Activated CD8-positive, alpha-beta memory T cell treated with anti-CD3 and anti-CD28 coated beads for 36 hours (primary cell): Measurements from ENCODE around the gene VTI1A. TPM values are rescaled to one million over a fixed set of nuclear protein-coding genes. Genes with fewer than 3 reads are reported as not detected.

Source experiments
- CTCF ChIA-PET: fragments of 350-600 bp; sonication (Branson Sonifier 250); formaldehyde crosslinking; loops from one replicate; lab custom pipeline; 2021; ENCODE audit warnings: antibody characterized with exemption; lab: Charles Lee
- POLR2A ChIA-PET: fragments of 350-600 bp; sonication (Branson Sonifier 250); formaldehyde crosslinking; loops from one replicate; lab custom pipeline; 2021; ENCODE audit warnings: antibody characterized with exemption; lab: Charles Lee
- total RNA-seq, 2 experiments: library from RNA; stranded (reverse); gene quantifications; one replicate each; pipeline ENCODE4 v1.2.3, GENCODE V29; 2021

Gene VTI1A
- total RNA-seq, 2 experiments from 2014 or later, result 35.5 to 37.8 TPM

GRCh38 chr10:112823007-112823406 is 376.0 kb downstream of the VTI1A start:
- CTCF ChIA-PET, result no interaction called here

GRCh38 chr10:112823604-112824003 is 376.6 kb downstream of the VTI1A start:
- ChIA-PET CTCF (no interaction called here), POLR2A (no interaction called here)

More at GRCh38 chr10:112823007-112823406, 376.0 kb downstream of the VTI1A start:
- POLR2A ChIA-PET, result no interaction called here

- ChIA-PET CTCF (no interaction called here), POLR2A (no interaction called here)
Observed at GRCh38 chr10:112826018-112826697, 379.1 kb downstream of the VTI1A start.

GRCh38 chr10:112827086-112827485 is 380.1 kb downstream of the VTI1A start:
- ChIA-PET POLR2A (no interaction called here), CTCF (no interaction called here)

- POLR2A ChIA-PET, result no interaction called here
- CTCF ChIA-PET, result no interaction called here
Observed at GRCh38 chr10:112827951-112828350, 380.9 kb downstream of the VTI1A start.

- POLR2A ChIA-PET, result no interaction called here
- CTCF ChIA-PET, result no interaction called here
Observed at GRCh38 chr10:112831859-112832258, 384.8 kb downstream of the VTI1A start.

- POLR2A ChIA-PET, result no interaction called here
- CTCF ChIA-PET, result interaction anchor here (0.5 kb wide), 1 partner anchor 1520 kb away, joined by 4 read pairs; no protein-coding TSS in a partner anchor
Observed at GRCh38 chr10:112832361-112832878, 385.4 kb downstream of the VTI1A start.

GRCh38 chr10:112832959-112833358 is 385.9 kb downstream of the VTI1A start:
- ChIA-PET POLR2A (no interaction called here), CTCF (no interaction called here)

- CTCF ChIA-PET, result no interaction called here
- POLR2A ChIA-PET, result no interaction called here
Observed at GRCh38 chr10:112834751-112835181, 387.8 kb downstream of the VTI1A start.

- ChIA-PET POLR2A (no interaction called here), CTCF (no interaction called here)
Observed at GRCh38 chr10:112835217-112835715, 388.3 kb downstream of the VTI1A start.

- POLR2A ChIA-PET, result no interaction called here
Observed at GRCh38 chr10:112835944-112836451, 389.0 kb downstream of the VTI1A start.

GRCh38 chr10:112838784-112839481 is 391.9 kb downstream of the VTI1A start:
- CTCF ChIA-PET, result no interaction called here

More at GRCh38 chr10:112835944-112836451, 389.0 kb downstream of the VTI1A start:
- CTCF ChIA-PET, result no interaction called here

GRCh38 chr10:112839928-112840654 is 393.1 kb downstream of the VTI1A start:
- ChIA-PET CTCF (interaction anchor here (0.5 kb wide), 1 partner anchor 839 kb away, joined by 3 read pairs; no protein-coding TSS in a partner anchor), POLR2A (no interaction called here)

More at GRCh38 chr10:112838784-112839481, 391.9 kb downstream of the VTI1A start:
- POLR2A ChIA-PET, result no interaction called here

- POLR2A ChIA-PET, result no interaction called here
- CTCF ChIA-PET, result no interaction called here
Observed at GRCh38 chr10:112841549-112841948, 394.5 kb downstream of the VTI1A start.

- POLR2A ChIA-PET, result no interaction called here
- CTCF ChIA-PET, result no interaction called here
Observed at GRCh38 chr10:112842832-112843360, 395.9 kb downstream of the VTI1A start.

- ChIA-PET CTCF (no interaction called here), POLR2A (no interaction called here)
Observed at GRCh38 chr10:112843623-112844022, 396.6 kb downstream of the VTI1A start.

GRCh38 chr10:112844681-112845544 is 397.9 kb downstream of the VTI1A start:
- ChIA-PET CTCF (no interaction called here), POLR2A (no interaction called here)

GRCh38 chr10:112847778-112848177 is 400.8 kb downstream of the VTI1A start:
- POLR2A ChIA-PET, result no interaction called here
- CTCF ChIA-PET, result no interaction called here
